B cell (primary cell): Measurements from ENCODE around the gene PIGR. TPM values are rescaled to one million over a fixed set of nuclear protein-coding genes. Genes with fewer than 3 reads are reported as not detected.

Experiments used
- ATAC-seq: fragments of 200-7000 bp; cut with Tn5 transposase; one replicate; pipeline ENCODE4 v1.10.0; 2021; ENCODE audit warnings: low read depth, mild to moderate bottlenecking, moderate number of reproducible peaks, moderate library complexity
- CTCF ChIA-PET: fragments of 350-600 bp; sonication (Branson Sonifier 250); formaldehyde crosslinking; loops from one replicate; lab custom pipeline; 2021; ENCODE audit warnings: antibody characterized with exemption, inconsistent platforms; lab: Charles Lee
- POLR2A ChIA-PET: fragments of 350-600 bp; sonication (Branson Sonifier 250); formaldehyde crosslinking; loops from one replicate; lab custom pipeline; 2021; ENCODE audit warnings: antibody characterized with exemption; lab: Charles Lee
- DNase-seq: peaks from one replicate; pipeline ENCODE4 v3.0.0; 2013
- H2AFZ ChIP-seq: 2 replicates; pipeline ENCODE4 v1.6.1; 2012; ENCODE audit warnings: mild to moderate bottlenecking, low read depth, low read length; ENCODE audit not compliant: insufficient read depth, poor library complexity, severe bottlenecking
- H3K27ac ChIP-seq, 2 donors: 1 replicate in 1 of 2; 2 replicates in 1 of 2; pipeline ENCODE4 v1.5.1; 2012 to 2013; ENCODE audit warnings: low read length in 2 of 2, mild to moderate bottlenecking in 2 of 2, moderate library complexity in 1 of 2
- H3K27me3 ChIP-seq, 4 experiments: fragments of 200-600 bp in 1 of 4; sonication (generic) in 1 of 4; replicated peaks in 1 of 4; 1 replicate in 2 of 4; 2 replicates in 2 of 4; pipeline versions ENCODE4 v1.6.1 to v1.7.0; 2013 to 2016; ENCODE audit warnings: low read length in 3 of 4, mild to moderate bottlenecking in 2 of 4, mixed read lengths in 1 of 4, moderate library complexity in 1 of 4; ENCODE audit not compliant: insufficient read depth in 4 of 4, control insufficient read depth in 3 of 4; ENCODE audit errors: control extremely low read depth in 1 of 4
- H3K36me3 ChIP-seq, 2 experiments: replicated peaks in 1 of 2; 1 replicate in 1 of 2; 2 replicates in 1 of 2; pipeline versions ENCODE4 v1.6.1 to v1.7.1; 2013; ENCODE audit warnings: low read length in 1 of 2; ENCODE audit not compliant: insufficient read depth in 2 of 2, control insufficient read depth in 1 of 2; ENCODE audit errors: control extremely low read depth in 1 of 2, extremely low read depth in 1 of 2
- H3K4me1 ChIP-seq, 2 donors: fragments of 200-600 bp in 1 of 2; sonication (generic) in 1 of 2; 1 replicate in 1 of 2; 2 replicates in 1 of 2; pipeline versions ENCODE4 v1.5.1 to v1.6.1; 2013 to 2017; ENCODE audit warnings: low read length in 2 of 2; ENCODE audit not compliant: control insufficient read depth in 2 of 2, insufficient read depth in 2 of 2
- H3K4me2 ChIP-seq: replicated peaks from 2 replicates; pipeline ENCODE3; 2012; ENCODE audit warnings: mild to moderate bottlenecking, low read depth, low read length; ENCODE audit not compliant: poor library complexity, severe bottlenecking
- H3K4me3 ChIP-seq, 5 experiments: fragments of 200-600 bp in 1 of 5; sonication (generic) in 1 of 5; 1 replicate in 3 of 5; 2 replicates in 2 of 5; pipeline versions ENCODE4 v1.5.1 to v1.7.0; 2011 to 2016; ENCODE audit warnings: low read length in 4 of 5, mild to moderate bottlenecking in 4 of 5, low read depth in 2 of 5, control low read depth in 1 of 5, moderate library complexity in 1 of 5; ENCODE audit not compliant: insufficient read depth in 1 of 5; ENCODE audit errors: control extremely low read depth in 1 of 5, extremely low read depth in 1 of 5
- H3K79me2 ChIP-seq: fragments of 200-600 bp; sonication (generic); one replicate; pipeline ENCODE4 v1.6.0; 2016; ENCODE audit warnings: low read length; ENCODE audit not compliant: control insufficient read depth, insufficient read depth
- H3K9ac ChIP-seq: fragments of 200-600 bp; sonication (generic); 2 replicates; pipeline ENCODE4 v1.6.1; 2017; ENCODE audit warnings: mild to moderate bottlenecking, low read length, moderate library complexity
- H3K9me3 ChIP-seq, 3 donors: one replicate each; pipeline versions ENCODE4 v1.6.1 to v1.7.1; 2013; ENCODE audit warnings: low read length in 2 of 3; ENCODE audit not compliant: control insufficient read depth in 2 of 3, insufficient read depth in 1 of 3; ENCODE audit errors: control extremely low read depth in 1 of 3
- H4K20me1 ChIP-seq: 2 replicates; pipeline ENCODE4 v1.6.0; 2012; ENCODE audit warnings: mild to moderate bottlenecking, low read length; ENCODE audit not compliant: insufficient read depth, control insufficient read depth, poor library complexity, severe bottlenecking
- H3K27ac Mint-ChIP-seq: one replicate; pipeline ENCODE4 v1.8.0; 2021; ENCODE audit warnings: mixed read lengths
- H3K27me3 Mint-ChIP-seq: one replicate; pipeline ENCODE4 v1.8.0; 2021; ENCODE audit warnings: mixed read lengths
- H3K4me1 Mint-ChIP-seq: one replicate; pipeline ENCODE4 v1.8.0; 2021; ENCODE audit warnings: mixed read lengths
- H3K4me3 Mint-ChIP-seq: one replicate; pipeline ENCODE4 v1.8.0; 2021; ENCODE audit warnings: mixed read lengths
- H3K9me3 Mint-ChIP-seq: one replicate; pipeline ENCODE4 v1.8.0; 2022; ENCODE audit warnings: mixed read lengths; ENCODE audit not compliant: insufficient read depth
- CTCF ChIP-seq: fragments of 200-600 bp; IDR thresholded peaks from one replicate; pipeline ENCODE4 v1.8.0; 2022; ENCODE audit warnings: antibody characterized with exemption, mild to moderate bottlenecking
- EZH2 ChIP-seq: IDR thresholded peaks from 2 replicates; pipeline ENCODE4 v1.6.1; 2012; ENCODE audit warnings: borderline replicate concordance, low read depth, mild to moderate bottlenecking, moderate library complexity, low read length; ENCODE audit not compliant: insufficient read depth, poor library complexity, severe bottlenecking
- WGBS: methylation state at CpG from one replicate; pipeline ENCODE4 v1.1.5; 2013; ENCODE audit warnings: missing lambda C conversion rate; ENCODE audit not compliant: insufficient coverage; 5-methylcytosine and 5-hydroxymethylcytosine counted together
- intact Hi-C: fragments of 100-400 bp; cut with micrococcal nuclease; formaldehyde crosslinking; loops from one replicate; pipeline ENCODE4 v1.10.0; 2022
- polyA plus RNA-seq: library from polyadenylated mRNA; depleted of rRNA; stranded (reverse); fragments of >200 nt; gene quantifications from 2 replicates; pipeline ENCODE4 v1.2.3, GENCODE V29; 2012
- total RNA-seq, 2 donors: library from RNA; stranded (reverse); fragments of 120-200 nt in 1 of 2; gene quantifications; 1 replicate in 1 of 2; 2 replicates in 1 of 2; pipeline versions ENCODE4 v1.2.3 to v1.2.4, GENCODE V29; 2013 to 2022

The PIGR gene
- total and polyA plus RNA-seq, 2 donors (not counting 1 experiment from before 2014, with no cell fraction given) = 0.31 to 1.1 TPM

GRCh38 chr1:206987873-206988272 lies 41.6 kb upstream of the PIGR start:
- no peaks in the 10 kb centered on the region for H3K4me1 Mint-ChIP-seq
- CTCF ChIA-PET = interaction anchor here (1.0 to 1.8 kb wide), 3 partner anchors 180 to 354 kb away, joined by 3 to 5 read pairs (median 3); no protein-coding TSS in a partner anchor
- POLR2A ChIA-PET = no interaction called here
- H3K4me3 ChIP-seq = no peak overlapping the region
- H3K27ac Mint-ChIP-seq = no peak overlapping the region
- DNase-seq (no peak), ATAC-seq (no peak)
- H4K20me1 ChIP-seq = no peaks in the 10 kb centered on the region
- peaks cover 0 to 4% (median 2%) of the 10 kb centered on the region in 4 experiments for H3K27me3 ChIP-seq
- no peak overlapping the region for H3K4me3 Mint-ChIP-seq
- WGBS = no CpG with 5 or more reads among the region's 1 CpG
- H3K4me2 ChIP-seq = no peak overlapping the region
- no peaks in the 10 kb centered on the region for H3K9me3 Mint-ChIP-seq
- H3K27me3 Mint-ChIP-seq = peaks cover 31% of the 10 kb centered on the region
- no peak for TF ChIP-seq EZH2
- no peak for TF ChIP-seq CTCF
- no peak overlapping the region for H3K9ac ChIP-seq
- H3K9me3 ChIP-seq = no peaks in the 10 kb centered on the region
- H2AFZ ChIP-seq = no peak overlapping the region
- no peaks in the 10 kb centered on the region for H3K4me1 ChIP-seq
- intact Hi-C loops = loop anchor here (10.0 kb wide), 1 partner anchor 493 kb away; no protein-coding TSS in a partner anchor
- no peak overlapping the region for H3K27ac ChIP-seq
- H3K36me3 ChIP-seq = no peaks in the 10 kb centered on the region
- no peaks in the 10 kb centered on the region for H3K79me2 ChIP-seq

- no peak overlapping the region for H3K4me3 Mint-ChIP-seq
- peaks cover 0 to 4% (median 2%) of the 10 kb centered on the region in 4 experiments for H3K27me3 ChIP-seq
- no peak overlapping the region for H3K27ac ChIP-seq
- DNase-seq (no peak), ATAC-seq (no peak)
- H3K27ac Mint-ChIP-seq = no peak overlapping the region
- H3K36me3 ChIP-seq = no peaks in the 10 kb centered on the region
- H3K4me3 ChIP-seq = no peak overlapping the region
- H3K9me3 Mint-ChIP-seq = no peaks in the 10 kb centered on the region
- no peak overlapping the region for H3K4me2 ChIP-seq
- intact Hi-C loops = loop anchor here (10.0 kb wide), 1 partner anchor 492 kb away; no protein-coding TSS in a partner anchor
- H3K27me3 Mint-ChIP-seq = peaks cover 26% of the 10 kb centered on the region
- no peak overlapping the region for H2AFZ ChIP-seq
- H3K4me1 Mint-ChIP-seq = no peaks in the 10 kb centered on the region
- POLR2A ChIA-PET = no interaction called here
- no peaks in the 10 kb centered on the region for H3K79me2 ChIP-seq
- H3K4me1 ChIP-seq = no peaks in the 10 kb centered on the region
- TF ChIP-seq CTCF (no peak), EZH2 (no peak)
- no peak overlapping the region for H3K9ac ChIP-seq
- no peaks in the 10 kb centered on the region for H3K9me3 ChIP-seq
- 100% methylated on average over 2 of the region's 3 CpGs for WGBS
- H4K20me1 ChIP-seq = no peaks in the 10 kb centered on the region
- CTCF ChIA-PET = interaction anchor here (1.0 to 2.1 kb wide), 4 partner anchors 177 to 356 kb away, joined by 3 to 6 read pairs (median 6); no protein-coding TSS in a partner anchor
Observed at GRCh38 chr1:206986885-206987284, 40.6 kb upstream of the PIGR start.
